HEK293 (cell line): ENCODE data around the gene FAM13B.

Source experiments
- CTCF ChIA-PET: fragments of 350-600 bp; formaldehyde crosslinking; extraction: SDS; loops from one replicate; lab custom pipeline; 2021; ENCODE audit warnings: antibody characterized with exemption; lab: Yijun Ruan, JAX
- POLR2A ChIA-PET: fragments of 300-600 bp; formaldehyde crosslinking; extraction: SDS; loops from one replicate; lab custom pipeline; 2020; ENCODE audit warnings: antibody characterized with exemption, inconsistent platforms; lab: Yijun Ruan, JAX
- H3K27ac ChIP-seq: fragments of 200-500 bp; sonication (Bioruptor generic); 2 replicates; pipeline ENCODE4 v1.5.1; 2014; ENCODE audit warnings: low read depth, low read length, control low read depth, inconsistent platforms; ENCODE audit errors: extremely low read depth
- H3K36me3 ChIP-seq, 2 experiments: fragments of 200-500 bp in 1 of 2; sonication (Bioruptor generic) in 1 of 2; 1 replicate in 1 of 2; 2 replicates in 1 of 2; pipeline ENCODE4 v1.5.1; 2014 to 2017; ENCODE audit warnings: inconsistent platforms in 2 of 2, low read length in 2 of 2; ENCODE audit not compliant: control insufficient read depth in 2 of 2, insufficient read depth in 1 of 2
- H3K4me1 ChIP-seq: fragments of 200-500 bp; sonication (Bioruptor generic); 2 replicates; pipeline ENCODE4 v1.5.1; 2014; ENCODE audit warnings: mild to moderate bottlenecking, low read length, inconsistent platforms; ENCODE audit not compliant: control insufficient read depth, insufficient read depth
- H3K4me3 ChIP-seq: 2 replicates; pipeline ENCODE4 v1.5.1; 2011; ENCODE audit warnings: low read depth, mild to moderate bottlenecking, control low read depth, low read length, moderate library complexity
- H3K9me3 ChIP-seq: fragments of 200-500 bp; sonication (Bioruptor generic); 2 replicates; pipeline ENCODE4 v1.5.1; 2014; ENCODE audit warnings: low read depth, low read length, inconsistent platforms; ENCODE audit not compliant: control insufficient read depth, insufficient read depth
- GLI2 ChIP-seq: fragments of 450-650 bp; formaldehyde crosslinking; IDR thresholded peaks from 2 replicates; pipeline ENCODE4; 2017; ENCODE audit warnings: missing biosample characterization, missing genetic modification characterization, low read depth, borderline replicate concordance
- KLF10 ChIP-seq: fragments of 450-650 bp; IDR thresholded peaks from 2 replicates; pipeline ENCODE4 v1.5.1; 2018; ENCODE audit warnings: missing biosample characterization, mild to moderate bottlenecking, missing genetic modification characterization
- MZF1 ChIP-seq: fragments of 450-650 bp; formaldehyde crosslinking; IDR thresholded peaks from 2 replicates; pipeline ENCODE4 v1.5.1; 2017; ENCODE audit warnings: missing biosample characterization, missing genetic modification characterization, borderline replicate concordance
- PRDM1 ChIP-seq: fragments of 450-650 bp; formaldehyde crosslinking; IDR thresholded peaks from 2 replicates; pipeline ENCODE4; 2016; ENCODE audit warnings: missing biosample characterization, missing genetic modification characterization
- RBAK ChIP-seq: fragments of 450-650 bp; formaldehyde crosslinking; IDR thresholded peaks from 2 replicates; pipeline ENCODE4 v1.5.1; 2016; ENCODE audit warnings: missing biosample characterization, missing genetic modification characterization
- ZBTB7A ChIP-seq: fragments of 450-650 bp; formaldehyde crosslinking; IDR thresholded peaks from 2 replicates; pipeline ENCODE4 v1.5.1; 2016; ENCODE audit warnings: low read depth, missing biosample characterization, missing genetic modification characterization
- ZFP41 ChIP-seq: fragments of 450-650 bp; formaldehyde crosslinking; IDR thresholded peaks from 2 replicates; pipeline ENCODE4 v1.5.1; 2016; ENCODE audit warnings: missing biosample characterization, missing genetic modification characterization, borderline replicate concordance
- ZNF133 ChIP-seq: fragments of 450-650 bp; formaldehyde crosslinking; IDR thresholded peaks from 2 replicates; pipeline ENCODE4 v1.5.1; 2016; ENCODE audit warnings: missing biosample characterization, missing genetic modification characterization
- ZNF140 ChIP-seq: fragments of 450-650 bp; formaldehyde crosslinking; IDR thresholded peaks from 2 replicates; pipeline ENCODE4 v1.5.1; 2016; ENCODE audit warnings: missing biosample characterization, missing genetic modification characterization
- ZNF157 ChIP-seq: fragments of 450-650 bp; formaldehyde crosslinking; IDR thresholded peaks from 2 replicates; pipeline ENCODE4 v1.5.1; 2016; ENCODE audit warnings: missing biosample characterization, missing genetic modification characterization
- ZNF335 ChIP-seq: fragments of 450-650 bp; formaldehyde crosslinking; conservative IDR thresholded peaks from 2 replicates; pipeline ENCODE4 v1.5.1; 2016; ENCODE audit warnings: missing biosample characterization, missing genetic modification characterization
- ZNF366 ChIP-seq: fragments of 450-650 bp; formaldehyde crosslinking; conservative IDR thresholded peaks from 2 replicates; pipeline ENCODE4 v1.5.1; 2016; ENCODE audit warnings: missing biosample characterization, missing genetic modification characterization
- ZNF37A ChIP-seq: fragments of 450-650 bp; IDR thresholded peaks from 2 replicates; pipeline ENCODE4 v1.5.1; 2018; ENCODE audit warnings: missing biosample characterization, missing genetic modification characterization
- ZNF433 ChIP-seq: fragments of 450-650 bp; formaldehyde crosslinking; IDR thresholded peaks from 2 replicates; pipeline ENCODE4 v1.5.1; 2016; ENCODE audit warnings: missing biosample characterization, missing genetic modification characterization, low read depth
- ZNF521 ChIP-seq: fragments of 450-650 bp; formaldehyde crosslinking; IDR thresholded peaks from 2 replicates; pipeline ENCODE4 v1.5.1; 2017; ENCODE audit warnings: missing biosample characterization, mild to moderate bottlenecking, missing genetic modification characterization
- ZNF610 ChIP-seq: fragments of 450-650 bp; formaldehyde crosslinking; IDR thresholded peaks from 2 replicates; pipeline ENCODE4 v1.5.1; 2016; ENCODE audit warnings: missing biosample characterization, missing genetic modification characterization, borderline replicate concordance
- ZNF623 ChIP-seq: fragments of 450-650 bp; formaldehyde crosslinking; IDR thresholded peaks from 2 replicates; pipeline ENCODE4 v1.5.1; 2016; ENCODE audit warnings: missing biosample characterization, missing genetic modification characterization
- ZNF664 ChIP-seq: fragments of 450-650 bp; formaldehyde crosslinking; IDR thresholded peaks from 2 replicates; pipeline ENCODE4 v1.5.1; 2016; ENCODE audit warnings: missing biosample characterization, missing genetic modification characterization
- ZNF677 ChIP-seq: fragments of 450-650 bp; IDR thresholded peaks from 2 replicates; pipeline ENCODE4 v1.5.0; 2018; ENCODE audit warnings: missing biosample characterization, mild to moderate bottlenecking, missing genetic modification characterization, moderate library complexity
- ZNF791 ChIP-seq: fragments of 450-650 bp; formaldehyde crosslinking; IDR thresholded peaks from 2 replicates; pipeline ENCODE4 v1.5.1; 2016; ENCODE audit warnings: missing biosample characterization, missing genetic modification characterization
- ZSCAN18 ChIP-seq: fragments of 450-650 bp; formaldehyde crosslinking; IDR thresholded peaks from 2 replicates; pipeline ENCODE4 v1.5.1; 2016; ENCODE audit warnings: missing biosample characterization, missing genetic modification characterization
- TF ChIP-seq, protein P1 (sequence below): fragments of 450-650 bp; formaldehyde crosslinking; IDR thresholded peaks from 2 replicates; pipeline ENCODE4 v1.5.1; 2017; ENCODE audit warnings: missing biosample characterization, missing genetic modification characterization

The FAM13B gene

GRCh38 chr5:137901011-137901817 lies 131.7 kb downstream of the FAM13B start:
- TF ChIP-seq ZNF677 (tag by site-specific recombination), result no peak
- TF ChIP-seq ZNF140 (tag by site-specific recombination), result no peak
- no peak for TF ChIP-seq KLF10
- peak; percentile 62 for TF ChIP-seq PRDM1 (tag by site-specific recombination)
- 0 out of 2 replicates have a peak, but pooled peaks have one; percentile 35 for TF ChIP-seq ZNF335
- H3K27ac ChIP-seq, result no peak overlapping the region
- ChIA-PET CTCF (interaction anchor here (1.8 kb wide), 1 partner anchor 10 kb away, joined by 10 read pairs; no protein-coding TSS in a partner anchor), POLR2A (no interaction called here)
- no peaks in the 10 kb centered on the region for H3K36me3 ChIP-seq
- H3K9me3 ChIP-seq, result no peaks in the 10 kb centered on the region
- H3K4me3 ChIP-seq, result no peak overlapping the region
- H3K4me1 ChIP-seq, result peaks cover 3% of the 10 kb centered on the region; the same call in 1 of the 2 replicates

DNA sequence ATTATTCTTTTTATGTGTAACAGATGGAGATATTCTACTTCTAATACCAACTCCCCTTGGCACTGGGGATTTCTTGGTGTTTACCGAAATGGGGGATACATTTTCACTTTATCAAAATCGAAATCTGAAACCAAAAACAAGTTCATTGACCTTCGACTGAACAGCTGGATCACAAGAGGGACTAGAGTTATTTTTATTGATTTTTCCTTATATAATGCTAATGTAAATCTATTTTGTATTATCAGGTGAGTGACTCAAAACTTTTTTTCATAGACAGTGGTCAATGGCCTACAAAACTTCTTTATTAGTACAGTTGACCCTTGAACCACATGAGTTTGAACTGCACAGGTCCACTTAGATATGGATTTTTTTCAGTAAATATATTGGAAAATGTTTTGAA lies 133.4 kb downstream of the FAM13B start:
- TF ChIP-seq ZBTB7A (tag by site-specific recombination) (no peak), MZF1 (tag by site-specific recombination) (peak; percentile 50; the same call in 1 of the 2 replicates)
- H3K4me3 ChIP-seq, result no peak overlapping the region
- ChIA-PET CTCF (interaction anchor here (0.6 kb wide), 1 partner anchor 8 kb away, joined by 3 read pairs; no protein-coding TSS in a partner anchor), POLR2A (no interaction called here)
- no peaks in the 10 kb centered on the region for H3K36me3 ChIP-seq
- peaks cover 3% of the 10 kb centered on the region; the same call in 1 of the 2 replicates for H3K4me1 ChIP-seq
- no peak overlapping the region for H3K27ac ChIP-seq
- no peaks in the 10 kb centered on the region for H3K9me3 ChIP-seq

- Histone ChIP-seq H3K27ac (no peak overlapping the region), H3K4me1 (peaks cover 3% of the 10 kb centered on the region; the same call in 1 of the 2 replicates), H3K9me3 (no peaks in the 10 kb centered on the region), H3K36me3 (no peaks in the 10 kb centered on the region), H3K4me3 (no peak overlapping the region)
- ChIA-PET CTCF (interaction anchor here (0.7 to 0.8 kb wide), 2 partner anchors 118 to 121 kb away, joined by 3 to 4 read pairs; no protein-coding TSS in a partner anchor), POLR2A (no interaction called here)
- TF ChIP-seq ZNF664 (tag by site-specific recombination), result no peak
- no peak for TF ChIP-seq ZNF521 (tag by site-specific recombination)
- TF ChIP-seq ZNF133 (tag by site-specific recombination), result no peak
- no peak for TF ChIP-seq ZNF623
- no peak for TF ChIP-seq RBAK (tag by site-specific recombination)
- TF ChIP-seq GLI2, result no peak
Measured at GRCh38 chr5:137896560-137896959, 136.3 kb downstream of the FAM13B start.

GRCh38 chr5:137894586-137894985 lies 138.3 kb downstream of the FAM13B start:
- H3K4me1 ChIP-seq, result peaks cover 3% of the 10 kb centered on the region; the same call in 1 of the 2 replicates
- H3K36me3 ChIP-seq, result no peaks in the 10 kb centered on the region
- no peaks in the 10 kb centered on the region for H3K9me3 ChIP-seq
- H3K27ac ChIP-seq, result no peak overlapping the region
- ChIA-PET POLR2A (no interaction called here), CTCF (no interaction called here)
- no peak overlapping the region for H3K4me3 ChIP-seq
- TF ChIP-seq ZNF610 (no peak), ZNF37A (tag by site-specific recombination) (no peak), ZNF433 (tag by site-specific recombination) (no peak), ZNF157 (no peak), ZFP41 (tag by site-specific recombination) (no peak), ZSCAN18 (tag by site-specific recombination) (no peak), ZNF366 (no peak), ZNF791 (tag by site-specific recombination) (no peak)
- TF ChIP-seq, protein P1, sequence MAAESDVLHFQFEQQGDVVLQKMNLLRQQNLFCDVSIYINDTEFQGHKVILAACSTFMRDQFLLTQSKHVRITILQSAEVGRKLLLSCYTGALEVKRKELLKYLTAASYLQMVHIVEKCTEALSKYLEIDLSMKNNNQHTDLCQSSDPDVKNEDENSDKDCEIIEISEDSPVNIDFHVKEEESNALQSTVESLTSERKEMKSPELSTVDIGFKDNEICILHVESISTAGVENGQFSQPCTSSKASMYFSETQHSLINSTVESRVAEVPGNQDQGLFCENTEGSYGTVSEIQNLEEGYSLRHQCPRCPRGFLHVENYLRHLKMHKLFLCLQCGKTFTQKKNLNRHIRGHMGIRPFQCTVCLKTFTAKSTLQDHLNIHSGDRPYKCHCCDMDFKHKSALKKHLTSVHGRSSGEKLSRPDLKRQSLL (tag by site-specific recombination), result no peak
